NT2/D1 (cell line): Measurements from ENCODE around the gene LRRC36.

Source experiments
- SUZ12 ChIP-seq: IDR thresholded peaks from 2 replicates; pipeline ENCODE4 v1.6.1; 2011; ENCODE audit not compliant: insufficient read length, insufficient read depth; ENCODE audit errors: extremely low read depth
- YY1 ChIP-seq: IDR thresholded peaks from 2 replicates; pipeline ENCODE4 v1.6.1; 2011; ENCODE audit not compliant: insufficient read length, insufficient read depth
- ZNF274 ChIP-seq: IDR thresholded peaks from 2 replicates; pipeline ENCODE4 v1.6.1; 2011; ENCODE audit warnings: mild to moderate bottlenecking, low read depth, low read length

- TF ChIP-seq YY1 (no peak), ZNF274 (no peak), SUZ12 (no peak)
Measured at GRCh38 chr16:67345401-67345800, 18.8 kb downstream of the LRRC36 start.
